ENCODE data around the gene RALGDS.

Gene RALGDS

DNA sequence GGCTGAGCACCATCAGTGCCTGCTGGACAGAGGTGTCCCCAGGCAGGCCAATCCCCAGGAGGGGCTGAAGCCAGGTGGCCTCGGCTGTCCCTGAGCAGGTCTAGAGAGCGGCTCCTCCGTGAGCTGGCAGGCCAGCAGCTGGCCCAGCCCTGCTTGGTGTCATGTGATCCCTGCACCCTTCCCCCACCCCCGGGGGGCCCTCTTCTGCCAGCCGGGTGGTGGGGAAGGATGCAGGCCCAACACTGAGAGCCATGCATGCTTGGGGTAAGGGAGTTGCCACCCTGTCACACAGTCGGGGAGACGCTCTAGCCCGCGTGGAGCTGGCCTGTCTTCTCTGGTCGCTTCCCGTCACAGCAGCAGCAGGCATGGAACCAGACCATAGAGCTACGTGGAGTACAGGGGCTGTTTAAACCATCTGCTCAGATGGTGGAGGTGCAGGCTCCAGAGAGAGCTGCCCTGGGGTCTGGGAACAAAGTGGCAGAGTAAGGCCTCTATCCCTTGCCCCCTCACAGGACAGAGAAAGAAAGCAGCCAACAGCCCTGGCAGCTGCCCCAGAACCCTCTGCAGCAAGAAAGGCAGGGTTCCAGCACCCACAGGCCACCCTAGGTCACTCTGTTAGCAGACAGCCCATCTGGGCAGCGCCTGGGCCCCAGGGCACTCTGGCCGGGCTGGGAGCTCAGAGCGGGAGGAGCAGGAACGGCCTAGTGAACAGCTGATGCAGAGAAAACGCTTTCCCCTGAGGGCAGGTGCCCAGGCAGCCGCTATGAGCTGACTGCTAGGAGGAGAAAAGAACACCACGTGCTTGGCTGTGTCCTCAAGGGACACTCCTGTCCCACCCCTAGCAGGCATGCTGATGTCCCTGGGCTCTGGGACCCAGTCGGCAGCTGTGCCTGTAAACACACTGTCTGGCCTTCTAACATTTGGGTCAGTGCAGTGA, 6.8 kb downstream of the RALGDS start:
- H3K9ac ChIP-seq (ENCODE audit: low read length), result no peak overlapping the region; the same call in 1 of the 2 replicates
- H2AFZ ChIP-seq (ENCODE audit: low read depth, low read length), result no peak overlapping the region
- TF ChIP-seq EZH2phosphoT487 (IDR thresholded peaks at IDR 0.05; ENCODE audit: low read depth), result no peak
- TF ChIP-seq, protein P1, sequence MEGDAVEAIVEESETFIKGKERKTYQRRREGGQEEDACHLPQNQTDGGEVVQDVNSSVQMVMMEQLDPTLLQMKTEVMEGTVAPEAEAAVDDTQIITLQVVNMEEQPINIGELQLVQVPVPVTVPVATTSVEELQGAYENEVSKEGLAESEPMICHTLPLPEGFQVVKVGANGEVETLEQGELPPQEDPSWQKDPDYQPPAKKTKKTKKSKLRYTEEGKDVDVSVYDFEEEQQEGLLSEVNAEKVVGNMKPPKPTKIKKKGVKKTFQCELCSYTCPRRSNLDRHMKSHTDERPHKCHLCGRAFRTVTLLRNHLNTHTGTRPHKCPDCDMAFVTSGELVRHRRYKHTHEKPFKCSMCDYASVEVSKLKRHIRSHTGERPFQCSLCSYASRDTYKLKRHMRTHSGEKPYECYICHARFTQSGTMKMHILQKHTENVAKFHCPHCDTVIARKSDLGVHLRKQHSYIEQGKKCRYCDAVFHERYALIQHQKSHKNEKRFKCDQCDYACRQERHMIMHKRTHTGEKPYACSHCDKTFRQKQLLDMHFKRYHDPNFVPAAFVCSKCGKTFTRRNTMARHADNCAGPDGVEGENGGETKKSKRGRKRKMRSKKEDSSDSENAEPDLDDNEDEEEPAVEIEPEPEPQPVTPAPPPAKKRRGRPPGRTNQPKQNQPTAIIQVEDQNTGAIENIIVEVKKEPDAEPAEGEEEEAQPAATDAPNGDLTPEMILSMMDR (IDR thresholded peaks at IDR 0.05; ENCODE audit: low read depth, low read length), result no peak
- peaks cover 38% of the 10 kb centered on the region for H3K4me1 ChIP-seq (ENCODE audit: low read length)
- H3K9me3 ChIP-seq (ENCODE audit: insufficient read depth, low read length), result no peaks in the 10 kb centered on the region
- H3K27me3 ChIP-seq (ENCODE audit: low read depth, low read length), result no peaks in the 10 kb centered on the region
- H3K4me2 ChIP-seq (ENCODE audit: low read length), result peak overlapping the region; percentile 83
- no peak overlapping the region for H3K4me3 ChIP-seq (ENCODE audit: low read length)
- no peaks in the 10 kb centered on the region; the same call in 1 of the 2 replicates for H3K79me2 ChIP-seq (ENCODE audit: low read length)
- H3K27ac ChIP-seq (ENCODE audit: low read length), result no peak overlapping the region
- H4K20me1 ChIP-seq (ENCODE audit: insufficient read depth, low read length), result peaks cover 20% of the 10 kb centered on the region
- H3K36me3 ChIP-seq (replicated peaks; ENCODE audit: low read depth, low read length), result no peaks in the 10 kb centered on the region

DNA sequence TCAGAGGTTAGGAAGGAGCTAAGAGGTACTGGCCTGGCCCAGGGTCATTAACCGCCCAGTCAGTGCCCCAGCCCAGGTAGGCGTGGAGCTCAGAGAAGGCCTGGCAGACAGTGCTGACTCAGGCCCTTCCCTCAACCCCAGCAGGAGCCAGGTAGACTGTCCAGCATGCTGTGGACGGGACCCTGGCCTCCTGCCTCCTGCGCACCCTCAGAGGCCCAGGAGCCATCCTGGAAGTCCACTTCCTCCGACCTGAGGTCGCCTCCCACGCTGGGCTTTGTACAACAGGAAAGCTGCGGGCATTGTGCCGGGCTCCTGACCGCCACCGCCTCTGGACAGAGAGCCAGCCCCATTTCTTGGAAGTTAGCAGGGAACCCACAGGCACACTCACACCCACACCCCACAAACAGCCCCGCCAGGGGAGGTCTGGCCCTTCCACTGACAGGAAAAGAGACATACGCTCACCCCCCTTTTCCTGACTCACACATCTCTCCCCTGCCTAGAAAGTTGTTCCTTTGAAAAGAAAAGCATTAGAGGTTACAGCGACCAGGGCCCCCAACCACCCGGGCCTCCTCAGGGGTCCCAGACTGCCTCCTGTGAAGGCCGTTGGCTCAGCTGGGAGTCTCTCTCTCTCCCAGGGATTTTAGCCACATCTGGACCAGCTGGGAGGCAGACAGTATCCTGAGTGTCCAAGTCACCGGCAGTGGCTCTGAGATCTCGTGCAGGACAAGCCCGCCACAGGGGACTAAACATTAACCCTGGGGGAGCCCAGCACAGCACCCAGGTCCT, 7.7 kb downstream of the RALGDS start:
- no peak overlapping the region for H3K4me2 ChIP-seq (ENCODE audit: low read length)
- H3K4me1 ChIP-seq (ENCODE audit: low read length), result peaks cover 38% of the 10 kb centered on the region
- no peak overlapping the region for H3K4me3 ChIP-seq (ENCODE audit: low read length)
- H3K9ac ChIP-seq (ENCODE audit: low read length), result no peak overlapping the region
- peaks cover 3% of the 10 kb centered on the region for H3K36me3 ChIP-seq (replicated peaks; ENCODE audit: low read depth, low read length)
- H3K9me3 ChIP-seq (ENCODE audit: insufficient read depth, low read length), result no peaks in the 10 kb centered on the region
- no peak for TF ChIP-seq EZH2phosphoT487 (IDR thresholded peaks at IDR 0.05; ENCODE audit: low read depth)
- TF ChIP-seq, protein P1 (IDR thresholded peaks at IDR 0.05; ENCODE audit: low read depth, low read length), result no peak
- no peaks in the 10 kb centered on the region for H3K27me3 ChIP-seq (ENCODE audit: low read depth, low read length)
- H2AFZ ChIP-seq (ENCODE audit: low read depth, low read length), result no peak overlapping the region
- H3K79me2 ChIP-seq (ENCODE audit: low read length), result no peaks in the 10 kb centered on the region; the same call in 1 of the 2 replicates
- peaks cover 12% of the 10 kb centered on the region for H4K20me1 ChIP-seq (ENCODE audit: insufficient read depth, low read length)
- H3K27ac ChIP-seq (ENCODE audit: low read length), result no peak overlapping the region

DNA sequence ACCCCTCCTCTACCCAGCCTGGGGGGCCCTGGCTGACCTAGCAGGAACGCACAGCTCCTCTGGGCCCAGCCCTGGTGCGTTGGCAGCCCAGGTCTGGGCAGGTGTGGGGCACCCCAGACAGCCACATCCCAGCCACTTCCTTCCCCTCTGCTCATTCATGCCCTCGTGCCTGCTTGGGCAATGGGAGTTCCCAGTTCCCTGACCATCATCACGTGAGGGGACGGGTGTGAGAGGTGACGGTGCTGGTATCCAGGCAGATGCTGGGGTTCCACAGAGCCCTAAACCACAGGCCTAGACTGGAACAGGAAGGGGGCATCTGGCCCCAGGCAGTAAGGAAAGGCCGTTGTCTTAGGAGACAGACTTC, 8.4 kb downstream of the RALGDS start:
- Histone ChIP-seq H3K4me3 (ENCODE audit: low read length) (no peak overlapping the region), H3K36me3 (replicated peaks; ENCODE audit: low read depth, low read length) (peaks cover 8% of the 10 kb centered on the region), H3K9ac (ENCODE audit: low read length) (no peak overlapping the region), H3K27ac (ENCODE audit: low read length) (no peak overlapping the region), H3K79me2 (ENCODE audit: low read length) (no peaks in the 10 kb centered on the region; the same call in 1 of the 2 replicates), H3K27me3 (ENCODE audit: low read depth, low read length) (no peaks in the 10 kb centered on the region), H3K4me2 (ENCODE audit: low read length) (no peak overlapping the region), H4K20me1 (ENCODE audit: insufficient read depth, low read length) (peaks cover 5% of the 10 kb centered on the region), H3K9me3 (ENCODE audit: insufficient read depth, low read length) (no peaks in the 10 kb centered on the region), H2AFZ (ENCODE audit: low read depth, low read length) (no peak overlapping the region), H3K4me1 (ENCODE audit: low read length) (peaks cover 38% of the 10 kb centered on the region)
- TF ChIP-seq, protein P1 (IDR thresholded peaks at IDR 0.05; ENCODE audit: low read depth, low read length), result no peak
